Inflammatory macrophage (primary cell): ENCODE data around the gene SALL2.
"Not testable (repeated sequence)": the region's sequence is repeated elsewhere in the genome, so short reads cannot be mapped to it uniquely, and the experiment has no call there.

ENCODE experiments used
- DNase-seq, 2 donors: peaks; one replicate each; pipeline ENCODE4 v3.0.0-alpha.2; 2020 to 2022
- total RNA-seq, 18 experiments: gene quantifications; one replicate each; lab custom pipeline; 2026; ENCODE audit warnings: mixed read lengths in 6 of 18, inconsistent platforms in 2 of 18; lab: John Stamatoyannopoulos, UW

Gene SALL2
- 0 to 0.43 (median 0.02) reads per million in 18 experiments for total RNA-seq

- DNase-seq: no peak
These were observed at the start of gene SALL2 for GRCh38 chr14:21525962-21526671. TSS of gene SALL2 (minus strand) at chr14:21526346. CDS start at chr14:21526127, 219 bp downstream.

- DNase-seq: no peak
These were observed 49.5 kb upstream of the SALL2 start for GRCh38 chr14:21575661-21576060.

- no peak for DNase-seq
These were observed 46.5 kb upstream of the SALL2 start for GRCh38 chr14:21572604-21573003.

- DNase-seq: no peak
These were observed 32.6 kb upstream of the SALL2 start for GRCh38 chr14:21558703-21559170.

GRCh38 chr14:21557084-21557901, 31.1 kb upstream of the SALL2 start:
- peak; percentile 79 to 81 for DNase-seq

GRCh38 chr14:21556378-21557083, 30.4 kb upstream of the SALL2 start:
- DNase-seq: no peak

GRCh38 chr14:21553266-21553665, 27.1 kb upstream of the SALL2 start:
- no peak for DNase-seq

- DNase-seq: not testable (repeated sequence)
These were observed 18.4 kb upstream of the SALL2 start for GRCh38 chr14:21544588-21544987.

- no peak for DNase-seq
These were observed 17.8 kb upstream of the SALL2 start for GRCh38 chr14:21543963-21544362.

GRCh38 chr14:21543521-21543960, 17.4 kb upstream of the SALL2 start:
- no peak for DNase-seq

- DNase-seq: no peak
These were observed 15.4 kb upstream of the SALL2 start for GRCh38 chr14:21541413-21542074.

- no peak for DNase-seq
These were observed 13.2 kb upstream of the SALL2 start for GRCh38 chr14:21539189-21539940.

- DNase-seq: no peak
These were observed 10.9 kb upstream of the SALL2 start for GRCh38 chr14:21537090-21537424.

GRCh38 chr14:21536418-21537089, 10.4 kb upstream of the SALL2 start:
- no peak for DNase-seq

GRCh38 chr14:21535545-21536417, 9.6 kb upstream of the SALL2 start:
- no peak for DNase-seq

GRCh38 chr14:21534576-21534975, 8.4 kb upstream of the SALL2 start:
- DNase-seq: peak in 1 of 2 donors; percentile 5

GRCh38 chr14:21533294-21533693, 7.1 kb upstream of the SALL2 start:
- DNase-seq: no peak

GRCh38 chr14:21529515-21529914, 3.4 kb upstream of the SALL2 start:
- DNase-seq: no peak

- no peak for DNase-seq
These were observed 2.5 kb upstream of the SALL2 start for GRCh38 chr14:21528381-21529348.
